Activated CD8-positive, alpha-beta T cell treated with anti-CD3 and anti-CD28 coated beads for 36 hours (primary cell): ENCODE data around the gene RSAD1. TPM values are rescaled to one million over a fixed set of nuclear protein-coding genes. Genes with fewer than 3 reads are reported as not detected.

Experiments used
- ATAC-seq: fragments of 200-7000 bp; cut with Tn5 transposase; one replicate; pipeline ENCODE4 v1.10.0; 2021; ENCODE audit warnings: mild to moderate bottlenecking, moderate library complexity
- CTCF ChIA-PET: fragments of 350-600 bp; sonication (Branson Sonifier 250); formaldehyde crosslinking; loops from one replicate; lab custom pipeline; 2021; ENCODE audit warnings: antibody characterized with exemption; lab: Charles Lee
- POLR2A ChIA-PET: fragments of 350-600 bp; sonication (Branson Sonifier 250); formaldehyde crosslinking; loops from one replicate; lab custom pipeline; 2021; ENCODE audit warnings: antibody characterized with exemption; lab: Charles Lee
- DNase-seq: peaks from one replicate; pipeline ENCODE4 v3.0.0-alpha.2; 2020
- H3K27ac Mint-ChIP-seq: one replicate; pipeline ENCODE4 v1.8.0; 2021; ENCODE audit warnings: mild to moderate bottlenecking, mixed read lengths
- H3K27me3 Mint-ChIP-seq: one replicate; pipeline ENCODE4 v1.8.0; 2021; ENCODE audit warnings: mixed read lengths
- H3K36me3 Mint-ChIP-seq: one replicate; pipeline ENCODE4 v1.8.0; 2021; ENCODE audit warnings: low read depth, mixed read lengths
- H3K4me1 Mint-ChIP-seq: one replicate; pipeline ENCODE4 v1.8.0; 2021; ENCODE audit warnings: low read depth, mixed read lengths
- H3K4me3 Mint-ChIP-seq: one replicate; pipeline ENCODE4 v1.8.0; 2021; ENCODE audit warnings: mild to moderate bottlenecking, moderate library complexity, mixed read lengths
- H3K9me3 Mint-ChIP-seq: one replicate; pipeline ENCODE4 v1.8.0; 2021; ENCODE audit warnings: mixed read lengths
- intact Hi-C: fragments of 100-400 bp; cut with micrococcal nuclease; formaldehyde crosslinking; loops from one replicate; pipeline ENCODE4 v1.10.0; 2022
- total RNA-seq, 2 experiments: library from RNA; stranded (reverse); gene quantifications; one replicate each; pipeline ENCODE4 v1.2.3, GENCODE V29; 2021
- TF ChIP-seq, protein P1 (sequence below): fragments of 200-600 bp; IDR thresholded peaks from one replicate; pipeline ENCODE4 v1.8.0; 2022; ENCODE audit warnings: antibody characterized with exemption, mild to moderate bottlenecking

Gene RSAD1
- total RNA-seq, 2 experiments from 2014 or later, result 39.2 to 40.7 TPM

GRCh38 chr17:50468304-50469207 is 10.1 kb upstream of the RSAD1 start, which contains the start of gene CHAD:
TSS of gene CHAD (minus strand) at chr17:50468880. CDS start at chr17:50468813, 67 bp downstream.
- CTCF ChIA-PET, result interaction anchor here (0.9 to 1.0 kb wide), 2 partner anchors 11 to 107 kb away, joined by 3 to 4 read pairs; no protein-coding TSS in a partner anchor
- intact Hi-C loops, result no loop called here
- DNase-seq (peak; percentile 29), ATAC-seq (peak; percentile 60)
- H3K9me3 Mint-ChIP-seq, result no peaks in the 10 kb centered on the region
- no peak within 1 kb of the TSS for H3K4me3 Mint-ChIP-seq
- H3K36me3 Mint-ChIP-seq, result no peaks in the 10 kb centered on the region
- peaks cover 16% of the 10 kb centered on the region for H3K27me3 Mint-ChIP-seq
- POLR2A ChIA-PET, result interaction anchor here (1.0 to 1.3 kb wide), 2 partner anchors 11 to 119 kb away, joined by 3 to 4 read pairs; no protein-coding TSS in a partner anchor
- TF ChIP-seq, protein P1, sequence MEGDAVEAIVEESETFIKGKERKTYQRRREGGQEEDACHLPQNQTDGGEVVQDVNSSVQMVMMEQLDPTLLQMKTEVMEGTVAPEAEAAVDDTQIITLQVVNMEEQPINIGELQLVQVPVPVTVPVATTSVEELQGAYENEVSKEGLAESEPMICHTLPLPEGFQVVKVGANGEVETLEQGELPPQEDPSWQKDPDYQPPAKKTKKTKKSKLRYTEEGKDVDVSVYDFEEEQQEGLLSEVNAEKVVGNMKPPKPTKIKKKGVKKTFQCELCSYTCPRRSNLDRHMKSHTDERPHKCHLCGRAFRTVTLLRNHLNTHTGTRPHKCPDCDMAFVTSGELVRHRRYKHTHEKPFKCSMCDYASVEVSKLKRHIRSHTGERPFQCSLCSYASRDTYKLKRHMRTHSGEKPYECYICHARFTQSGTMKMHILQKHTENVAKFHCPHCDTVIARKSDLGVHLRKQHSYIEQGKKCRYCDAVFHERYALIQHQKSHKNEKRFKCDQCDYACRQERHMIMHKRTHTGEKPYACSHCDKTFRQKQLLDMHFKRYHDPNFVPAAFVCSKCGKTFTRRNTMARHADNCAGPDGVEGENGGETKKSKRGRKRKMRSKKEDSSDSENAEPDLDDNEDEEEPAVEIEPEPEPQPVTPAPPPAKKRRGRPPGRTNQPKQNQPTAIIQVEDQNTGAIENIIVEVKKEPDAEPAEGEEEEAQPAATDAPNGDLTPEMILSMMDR, result no peak
- H3K27ac Mint-ChIP-seq, result no peak within 1 kb of the TSS
- H3K4me1 Mint-ChIP-seq, result peaks cover 4% of the 10 kb centered on the region

- TF ChIP-seq, protein P1, result no peak
- H3K27me3 Mint-ChIP-seq, result peaks cover 16% of the 10 kb centered on the region
- H3K4me1 Mint-ChIP-seq, result peaks cover 4% of the 10 kb centered on the region
- no peaks in the 10 kb centered on the region for H3K9me3 Mint-ChIP-seq
- ChIA-PET CTCF (interaction anchor here (0.9 to 1.0 kb wide), 2 partner anchors 10 to 107 kb away, joined by 3 to 4 read pairs; no protein-coding TSS in a partner anchor), POLR2A (no interaction called here)
- H3K36me3 Mint-ChIP-seq, result no peaks in the 10 kb centered on the region
- no peak for ATAC-seq
- H3K27ac Mint-ChIP-seq, result no peak overlapping the region
- DNase-seq, result no peak
- no peak overlapping the region for H3K4me3 Mint-ChIP-seq
- intact Hi-C loops, result no loop called here
Observed at GRCh38 chr17:50469208-50469605, 9.5 kb upstream of the RSAD1 start.

- ATAC-seq (no peak), DNase-seq (no peak)
- no peak overlapping the region for H3K27ac Mint-ChIP-seq
- H3K4me3 Mint-ChIP-seq, result no peak overlapping the region
- H3K27me3 Mint-ChIP-seq, result peaks cover 16% of the 10 kb centered on the region
- H3K9me3 Mint-ChIP-seq, result no peaks in the 10 kb centered on the region
- H3K4me1 Mint-ChIP-seq, result peaks cover 4% of the 10 kb centered on the region
- intact Hi-C loops, result no loop called here
- H3K36me3 Mint-ChIP-seq, result no peaks in the 10 kb centered on the region
- TF ChIP-seq, protein P1, result no peak
- ChIA-PET POLR2A (interaction anchor here (1.2 kb wide), 1 partner anchor 10 kb away, joined by 3 read pairs; no protein-coding TSS in a partner anchor), CTCF (interaction anchor here (0.9 to 1.5 kb wide), 4 partner anchors 8 to 157 kb away, joined by 3 to 4 read pairs (median 4); no protein-coding TSS in a partner anchor)
Observed at GRCh38 chr17:50469671-50470305, 8.9 kb upstream of the RSAD1 start.

DNA sequence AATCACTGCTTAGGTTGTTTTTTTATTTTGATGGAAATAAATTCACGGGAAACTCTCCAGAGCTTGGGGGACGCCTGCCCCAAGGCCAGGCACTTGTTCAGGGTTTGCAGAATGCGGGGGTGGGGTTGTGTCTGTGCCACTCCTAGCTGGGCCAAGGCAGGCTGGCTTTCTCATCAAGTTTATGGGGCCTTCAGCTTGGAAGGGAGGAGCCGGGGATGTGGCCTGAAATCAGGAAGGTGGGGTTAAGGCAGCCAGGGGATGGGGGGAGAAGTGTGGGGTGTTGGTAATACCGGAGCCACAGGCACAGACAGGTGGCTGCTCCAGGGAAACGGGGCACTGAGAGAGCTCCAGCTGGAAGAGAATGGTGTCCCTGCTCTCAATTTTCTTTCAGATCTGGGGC is 8.2 kb upstream of the RSAD1 start:
- intact Hi-C loops, result no loop called here
- Mint-ChIP-seq H3K36me3 (no peaks in the 10 kb centered on the region), H3K9me3 (no peaks in the 10 kb centered on the region), H3K27me3 (peaks cover 16% of the 10 kb centered on the region), H3K27ac (no peak overlapping the region), H3K4me1 (peaks cover 4% of the 10 kb centered on the region), H3K4me3 (no peak overlapping the region)
- TF ChIP-seq, protein P1, result no peak
- no peak for ATAC-seq
- ChIA-PET POLR2A (interaction anchor here (1.2 kb wide), 1 partner anchor 9 kb away, joined by 3 read pairs; no protein-coding TSS in a partner anchor), CTCF (interaction anchor here (1.1 to 3.6 kb wide), 4 partner anchors 8 to 156 kb away, joined by 3 to 14 read pairs (median 4); partner anchors contain the start of gene LRRC59)
- no peak for DNase-seq
